HuH-7 (cell line): ENCODE measurements around the gene MAVS.

Experiments
- DNase-seq: peaks from one replicate; pipeline ENCODE4 v3.0.0; 2011; ENCODE audit warnings: low spot score

Gene MAVS

DNA sequence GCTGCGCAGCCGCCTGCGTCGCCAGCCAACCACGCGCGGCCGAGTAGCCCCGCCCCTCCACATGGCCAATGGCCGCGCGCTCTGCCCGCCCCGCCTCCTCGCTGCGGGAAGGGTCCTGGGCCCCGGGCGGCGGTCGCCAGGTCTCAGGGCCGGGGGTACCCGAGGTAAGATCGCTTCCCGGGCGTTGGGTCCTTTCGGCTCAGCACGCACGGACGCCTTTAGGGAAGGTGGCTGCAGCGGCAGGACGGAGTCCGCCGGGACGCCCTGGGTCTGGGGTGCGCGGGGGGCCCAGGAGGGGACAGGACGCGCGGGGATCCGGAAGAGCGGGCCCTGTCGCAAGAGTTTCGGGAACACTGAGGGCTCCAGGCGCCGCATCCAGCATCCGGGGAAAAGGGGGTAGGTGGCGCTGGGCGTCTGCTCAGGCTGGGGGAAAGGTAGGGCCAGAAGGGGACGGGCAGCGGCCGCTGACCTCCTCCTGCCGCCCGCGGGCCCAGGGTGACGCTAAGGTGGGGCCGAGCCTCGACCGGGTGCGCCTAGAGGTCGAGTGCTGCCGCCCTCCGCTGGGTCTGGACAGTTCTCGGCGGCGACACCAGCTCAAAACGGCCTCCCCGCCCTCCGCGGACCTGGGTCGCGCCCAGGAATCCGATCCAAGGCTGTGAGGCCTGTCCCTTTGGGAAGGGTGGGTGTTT, at the start of gene MAVS:
MAVS (plus strand) TSS at position 95 of the 689 bp plus-strand sequence. CDS start 7,791 bp downstream, outside the sequence.
- DNase-seq: peak; percentile 98

DNA sequence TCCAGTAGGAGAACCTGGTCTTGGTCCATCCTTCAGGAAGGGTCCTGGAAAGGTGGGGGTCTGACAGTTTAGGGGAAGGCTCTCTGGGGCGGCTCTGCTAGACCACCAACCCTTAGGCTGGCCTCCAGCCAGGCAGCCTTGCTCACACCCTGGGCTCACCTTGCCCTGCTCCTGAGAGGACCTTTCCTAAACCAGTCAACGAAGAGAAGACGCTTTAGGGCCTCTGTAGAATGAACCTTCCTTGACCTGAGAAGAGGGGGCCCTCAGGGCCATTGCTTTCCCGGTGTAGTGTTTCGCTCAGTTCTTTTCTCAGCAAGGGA, 49.4 kb upstream of the MAVS start:
- no peak for DNase-seq

GRCh38 chr20:3797592-3798372, 48.9 kb upstream of the MAVS start:
- peak; percentile 59 for DNase-seq

DNA sequence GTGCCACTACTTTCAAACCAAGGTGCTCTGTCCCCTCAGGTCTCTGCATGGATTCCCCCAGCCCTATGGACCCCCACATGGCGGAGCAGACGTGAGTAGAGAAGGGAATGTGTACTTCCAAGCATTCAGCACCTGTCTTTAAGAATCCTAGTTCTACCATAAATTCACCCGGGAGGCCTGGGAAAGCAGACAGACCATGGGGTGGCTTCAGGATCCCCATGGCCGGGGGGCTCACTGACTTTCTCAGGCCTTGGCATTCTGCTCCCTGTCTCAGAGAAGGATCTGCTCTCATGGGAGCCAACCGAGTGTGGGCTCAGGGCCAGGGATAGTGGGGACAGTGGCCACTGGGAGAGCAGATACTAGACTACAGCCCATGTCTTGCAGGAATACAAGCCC, 48.3 kb upstream of the MAVS start:
- no peak for DNase-seq

DNA sequence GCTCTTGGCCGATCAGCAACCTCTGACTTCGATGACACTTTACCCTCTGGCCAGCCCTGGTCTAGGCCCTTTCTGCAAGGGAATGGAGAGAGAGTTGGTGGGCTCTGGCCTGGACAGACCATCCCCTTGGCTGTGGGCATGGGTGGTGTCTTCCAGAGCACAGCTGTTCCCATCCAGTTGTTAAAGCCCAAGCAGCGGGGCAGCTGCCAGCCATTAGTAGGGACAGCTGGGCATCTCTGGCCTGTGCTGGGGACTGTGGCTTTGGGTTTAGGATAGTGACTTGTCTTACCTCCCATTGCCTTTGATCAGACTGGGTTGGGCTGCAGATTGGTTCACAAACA, 47.8 kb upstream of the MAVS start:
- DNase-seq: no peak

DNA sequence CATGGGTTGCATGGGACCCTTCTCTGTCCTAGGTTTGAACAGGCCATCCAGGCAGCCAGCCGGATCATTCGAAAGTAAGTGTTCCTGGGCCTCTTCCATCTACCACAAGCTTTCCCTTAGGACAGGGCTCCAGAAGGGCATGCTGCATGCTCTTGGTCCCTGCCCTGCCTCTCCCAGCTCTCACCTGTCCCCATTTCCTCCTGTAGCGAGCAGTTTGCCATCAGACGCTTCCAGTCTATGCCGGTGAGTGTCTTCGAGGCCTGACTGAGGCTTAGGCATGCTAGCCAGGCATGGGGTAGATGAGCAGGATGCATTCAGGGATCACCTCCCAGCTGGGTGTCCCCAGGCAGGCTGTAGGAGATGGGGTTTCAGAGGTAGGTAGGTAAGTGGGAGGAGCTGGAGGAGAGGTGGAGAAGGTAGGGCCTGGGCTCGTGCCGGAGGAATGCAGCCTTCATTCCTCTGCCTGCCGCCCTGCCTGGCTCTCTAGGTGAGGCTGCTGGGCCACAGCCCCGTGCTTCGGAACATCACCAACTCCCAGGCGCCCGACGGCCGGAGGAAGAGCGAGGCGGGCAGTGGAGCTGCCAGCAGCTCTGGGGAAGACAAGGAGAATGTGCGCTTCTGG, 46.3 kb upstream of the MAVS start:
- no peak for DNase-seq

GRCh38 chr20:3800878-3801260, 45.8 kb upstream of the MAVS start:
- DNase-seq: no peak

- DNase-seq: no peak
Observed at GRCh38 chr20:3801299-3801698, 45.3 kb upstream of the MAVS start.

DNA sequence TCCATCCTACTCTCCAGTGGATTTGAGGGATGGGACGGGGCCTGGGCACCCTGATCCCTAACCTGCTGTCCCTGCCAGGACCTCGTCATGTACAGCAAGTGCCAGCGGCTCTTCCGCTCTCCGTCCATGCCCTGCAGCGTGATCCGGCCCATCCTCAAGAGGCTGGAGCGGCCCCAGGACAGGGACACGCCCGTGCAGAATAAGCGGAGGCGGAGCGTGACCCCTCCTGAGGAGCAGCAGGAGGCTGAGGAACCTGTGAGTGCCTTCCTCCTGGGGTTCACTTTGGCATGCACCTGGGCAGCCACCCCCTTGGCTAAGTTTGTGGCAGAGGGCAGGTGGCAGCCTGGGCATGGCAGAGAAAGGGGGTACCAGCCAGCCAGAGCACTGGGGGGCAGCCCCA, 44.8 kb upstream of the MAVS start:
- no peak for DNase-seq

DNA sequence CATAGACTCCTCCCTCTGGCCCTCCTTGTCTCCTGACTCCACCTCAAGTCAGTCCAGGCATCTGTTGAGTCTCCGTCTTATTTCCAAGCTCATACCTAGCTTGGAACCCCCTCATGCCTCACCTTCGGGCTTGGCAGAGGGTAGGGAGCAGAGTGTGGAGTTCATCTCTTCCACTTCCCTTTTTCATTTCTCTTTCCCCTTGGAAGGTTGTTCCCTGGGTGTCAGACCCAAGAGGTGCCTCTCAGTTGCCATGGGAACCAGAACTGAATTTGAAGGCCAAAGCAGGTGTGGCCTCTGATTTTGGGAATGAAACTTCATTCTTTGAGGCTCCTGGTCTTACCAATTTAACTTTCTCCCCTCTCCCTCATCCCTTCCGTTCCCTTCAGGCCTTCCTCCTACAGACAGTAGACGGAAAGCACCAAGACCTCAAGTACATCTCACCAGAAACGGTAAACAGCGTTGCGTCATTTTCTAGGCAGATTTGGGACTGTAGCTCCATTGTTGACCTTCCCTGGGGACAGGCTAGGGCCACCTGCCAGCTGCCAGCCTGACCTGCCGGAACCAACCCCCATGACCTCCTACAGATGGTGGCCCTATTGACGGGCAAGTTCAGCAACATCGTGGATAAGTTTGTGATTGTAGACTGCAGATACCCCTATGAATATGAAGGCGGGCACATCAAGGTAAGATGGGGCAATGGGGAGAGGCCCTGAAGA, 44.0 kb upstream of the MAVS start:
- DNase-seq: no peak

DNA sequence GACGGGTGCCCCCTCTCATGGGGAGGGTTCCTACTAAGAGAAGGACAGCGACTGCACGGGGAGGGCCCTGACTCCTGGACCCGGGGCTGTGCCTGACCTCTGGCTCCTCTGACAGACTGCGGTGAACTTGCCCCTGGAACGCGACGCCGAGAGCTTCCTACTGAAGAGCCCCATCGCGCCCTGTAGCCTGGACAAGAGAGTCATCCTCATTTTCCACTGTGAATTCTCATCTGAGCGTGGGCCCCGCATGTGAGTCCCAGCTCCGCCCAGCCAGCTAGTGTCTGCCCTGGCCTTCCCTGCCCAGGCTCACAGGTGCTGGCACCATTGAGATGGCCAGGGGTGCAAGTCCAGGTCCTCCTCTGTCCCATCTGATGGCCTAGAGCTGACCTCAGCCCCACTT, 43.3 kb upstream of the MAVS start:
- DNase-seq: no peak

- DNase-seq: no peak
Observed at GRCh38 chr20:3803854-3804253, 42.8 kb upstream of the MAVS start.

DNA sequence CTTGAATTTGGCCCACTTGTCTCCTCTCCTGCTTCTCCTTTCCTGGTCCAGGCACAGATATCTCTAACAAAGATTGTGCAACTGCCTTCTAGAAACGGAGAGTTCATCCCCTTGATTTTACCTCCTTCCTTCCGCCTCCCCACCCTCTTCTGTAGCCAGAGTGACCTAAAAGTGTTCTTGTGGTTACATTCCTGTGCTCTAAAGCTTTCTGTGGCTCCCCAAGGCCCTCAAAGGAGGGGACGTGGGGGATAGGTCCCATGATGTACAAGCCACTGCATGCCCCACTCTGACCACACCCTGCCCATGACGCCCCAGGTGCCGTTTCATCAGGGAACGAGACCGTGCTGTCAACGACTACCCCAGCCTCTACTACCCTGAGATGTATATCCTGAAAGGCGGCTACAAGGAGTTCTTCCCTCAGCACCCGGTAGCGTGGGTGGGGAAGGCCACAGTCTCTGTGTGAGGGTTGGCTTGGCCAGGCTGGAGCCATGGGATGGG, 42.3 kb upstream of the MAVS start:
- no peak for DNase-seq

- no peak for DNase-seq
Observed at GRCh38 chr20:3804781-3805180, 41.9 kb upstream of the MAVS start.

GRCh38 chr20:3808544-3808943, 38.1 kb upstream of the MAVS start:
- DNase-seq: no peak

GRCh38 chr20:3811467-3812258, 35.0 kb upstream of the MAVS start:
- peak; percentile 84 for DNase-seq

GRCh38 chr20:3812259-3812681, 34.4 kb upstream of the MAVS start:
- DNase-seq: no peak

GRCh38 chr20:3812975-3813847, 33.4 kb upstream of the MAVS start:
- DNase-seq: no peak

- no peak for DNase-seq
Observed at GRCh38 chr20:3813848-3814581, 32.6 kb upstream of the MAVS start.

GRCh38 chr20:3814928-3815495, 31.6 kb upstream of the MAVS start:
- DNase-seq: no peak
